GM21526 (cell line): ENCODE results near the gene CHST15.

Experiments used
- ATAC-seq: cut with Tn5 transposase; IDR thresholded peaks from one replicate; pipeline ENCODE4 v1.9.1; 2021; ENCODE audit warnings: moderate library complexity; ENCODE audit not compliant: unreplicated experiment, low FRiP score

CHST15 gene

DNA sequence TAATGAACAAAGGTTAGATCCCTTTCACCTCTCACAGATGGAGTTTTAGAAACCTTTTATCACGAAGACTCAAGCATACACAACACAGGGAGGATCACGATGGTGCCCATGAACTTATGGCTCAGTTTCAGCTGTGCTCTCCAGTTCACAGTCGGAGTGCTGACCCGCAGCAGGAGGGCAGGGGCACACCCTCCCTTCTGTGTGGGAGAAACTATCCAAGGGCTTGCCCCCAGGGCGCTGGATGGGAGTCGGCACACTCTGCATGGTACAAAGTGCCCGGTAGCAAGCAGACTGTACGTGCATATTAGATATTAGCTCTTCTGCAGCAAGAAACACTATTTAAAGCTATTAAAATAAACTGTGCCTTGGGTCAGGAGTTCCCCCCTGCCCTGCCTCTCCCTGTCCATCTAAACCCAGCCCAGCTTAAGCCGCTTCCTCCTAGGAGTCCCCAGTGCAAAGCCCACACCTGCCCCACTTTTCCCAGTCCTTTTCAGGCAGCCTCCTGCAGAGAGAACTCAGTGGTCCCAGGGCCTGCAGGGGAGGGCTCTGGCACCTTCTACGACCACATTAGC is 76.5 kb downstream of the CHST15 start:
- no peak for ATAC-seq

DNA sequence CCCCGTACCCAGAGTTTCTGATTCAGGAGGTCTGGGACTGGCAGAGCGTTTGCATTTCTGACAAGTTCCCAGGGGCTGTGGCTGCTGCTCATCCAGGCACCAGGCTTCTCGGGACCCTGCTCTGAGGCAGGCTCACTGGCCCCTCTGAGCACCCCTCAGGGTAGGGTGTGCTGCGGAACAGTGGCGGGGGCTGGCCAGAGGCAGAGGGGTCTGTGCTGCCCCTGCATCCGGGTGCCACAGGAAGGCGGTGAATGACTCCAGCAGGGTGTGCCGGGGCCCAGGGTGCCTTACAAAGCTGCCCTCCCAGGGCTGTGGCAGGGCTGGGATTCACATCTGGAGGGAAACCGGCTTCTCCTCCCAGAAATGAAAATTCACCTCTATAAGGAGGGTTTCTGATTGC is 77.4 kb downstream of the CHST15 start:
- no peak for ATAC-seq

DNA sequence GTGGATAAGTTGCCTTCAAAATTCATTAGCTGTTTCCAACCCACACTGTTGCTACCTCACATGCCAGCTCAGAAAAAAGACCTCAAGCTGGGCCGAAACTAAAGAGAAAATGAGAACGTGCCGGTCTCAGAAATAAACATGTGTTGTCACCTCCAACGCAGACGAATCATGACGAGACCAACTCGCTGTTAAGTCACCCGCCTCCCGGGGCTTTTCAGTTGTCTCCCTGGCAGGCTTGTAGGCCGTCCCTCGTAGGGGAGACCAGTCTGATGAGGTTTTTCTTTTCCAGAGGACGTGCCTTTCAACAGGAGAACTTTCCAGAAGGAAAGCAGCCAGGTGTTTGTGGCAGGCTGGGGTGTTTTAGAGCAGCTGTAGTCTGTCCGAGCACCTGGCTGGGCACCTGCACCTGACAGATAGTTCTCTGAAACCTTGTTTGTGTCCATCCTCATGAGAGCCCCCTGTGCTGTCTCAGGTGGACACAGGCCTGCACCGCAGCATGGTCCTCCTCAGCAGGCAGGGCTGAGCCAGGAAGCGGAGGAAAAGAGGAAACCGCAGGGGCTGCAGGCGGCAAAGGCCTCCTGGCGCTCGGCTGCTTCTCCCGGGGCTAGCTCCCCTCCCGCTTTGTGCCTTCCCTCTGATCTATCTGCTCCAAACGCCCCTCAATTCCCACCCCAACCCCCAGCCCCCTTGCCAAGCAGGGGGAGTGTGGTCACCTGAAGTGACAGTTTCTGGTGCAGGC is 78.8 kb downstream of the CHST15 start:
- ATAC-seq: no peak

GRCh38 chr10:124013916-124014315 is 79.5 kb downstream of the CHST15 start:
- ATAC-seq: no peak

DNA sequence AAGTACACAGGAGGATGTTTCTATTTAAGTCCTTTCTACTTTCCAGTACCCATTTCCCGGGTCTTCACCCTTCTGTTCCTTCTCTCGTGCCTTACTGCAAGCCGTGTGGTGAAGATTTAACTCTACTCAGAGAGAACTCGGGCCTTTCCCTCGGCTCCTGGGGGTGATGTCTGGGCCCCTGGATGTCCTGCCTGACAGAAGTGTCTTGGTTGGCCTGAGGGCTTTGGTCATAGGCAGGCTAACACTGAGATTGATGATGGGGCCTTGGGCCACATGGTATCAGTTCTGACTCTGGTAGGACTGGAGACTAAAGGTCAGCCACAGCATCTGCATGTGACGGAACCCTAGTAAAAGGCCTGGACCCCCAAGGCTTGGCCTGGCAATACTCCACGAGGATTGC is 80.4 kb downstream of the CHST15 start:
- no peak for ATAC-seq

- no peak for ATAC-seq
Measured at GRCh38 chr10:124012583-124012982, 80.8 kb downstream of the CHST15 start.

DNA sequence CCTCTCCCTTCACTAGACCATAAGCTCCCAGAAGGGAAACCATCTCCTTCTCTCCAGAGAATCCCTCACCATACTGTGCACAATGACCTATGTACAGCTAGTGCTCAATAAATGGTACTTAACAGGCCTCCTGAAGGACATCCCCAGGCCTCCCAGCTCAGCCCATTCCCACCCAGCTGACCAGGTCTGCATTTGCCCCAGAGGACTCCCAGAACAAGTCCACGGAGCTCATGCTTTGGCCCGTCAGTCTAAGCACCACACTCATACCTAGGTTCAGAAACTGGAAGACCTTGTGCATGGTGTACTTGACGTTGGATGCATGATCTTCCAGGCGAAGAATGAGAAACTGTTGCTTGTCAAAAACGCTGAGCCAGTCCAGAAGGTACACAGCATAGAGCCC is 81.3 kb downstream of the CHST15 start:
- ATAC-seq: no peak

- ATAC-seq: no peak
Measured at GRCh38 chr10:124011464-124011863, 81.9 kb downstream of the CHST15 start.

- no peak for ATAC-seq
Measured at GRCh38 chr10:124010563-124011131, 82.8 kb downstream of the CHST15 start.

DNA sequence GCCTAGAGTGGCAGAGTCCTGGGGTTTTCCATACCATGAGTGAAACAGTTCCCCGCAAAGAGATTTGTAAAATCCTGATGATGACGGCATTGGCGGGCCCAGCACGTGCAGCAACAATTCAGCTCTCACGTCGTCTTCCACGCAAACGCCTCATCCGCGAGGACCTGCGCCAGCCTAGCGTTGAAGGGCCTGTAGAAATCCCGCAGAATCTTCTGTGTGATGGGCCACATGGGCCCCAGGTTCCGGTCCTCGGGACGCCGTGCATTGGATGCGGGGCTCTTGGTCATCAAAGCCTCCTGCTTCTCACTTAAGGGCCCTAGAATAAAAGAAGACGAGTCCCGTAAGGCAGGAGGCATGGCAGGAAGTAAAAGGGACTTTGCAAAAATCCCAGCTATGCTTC is 83.4 kb downstream of the CHST15 start:
- no peak for ATAC-seq

DNA sequence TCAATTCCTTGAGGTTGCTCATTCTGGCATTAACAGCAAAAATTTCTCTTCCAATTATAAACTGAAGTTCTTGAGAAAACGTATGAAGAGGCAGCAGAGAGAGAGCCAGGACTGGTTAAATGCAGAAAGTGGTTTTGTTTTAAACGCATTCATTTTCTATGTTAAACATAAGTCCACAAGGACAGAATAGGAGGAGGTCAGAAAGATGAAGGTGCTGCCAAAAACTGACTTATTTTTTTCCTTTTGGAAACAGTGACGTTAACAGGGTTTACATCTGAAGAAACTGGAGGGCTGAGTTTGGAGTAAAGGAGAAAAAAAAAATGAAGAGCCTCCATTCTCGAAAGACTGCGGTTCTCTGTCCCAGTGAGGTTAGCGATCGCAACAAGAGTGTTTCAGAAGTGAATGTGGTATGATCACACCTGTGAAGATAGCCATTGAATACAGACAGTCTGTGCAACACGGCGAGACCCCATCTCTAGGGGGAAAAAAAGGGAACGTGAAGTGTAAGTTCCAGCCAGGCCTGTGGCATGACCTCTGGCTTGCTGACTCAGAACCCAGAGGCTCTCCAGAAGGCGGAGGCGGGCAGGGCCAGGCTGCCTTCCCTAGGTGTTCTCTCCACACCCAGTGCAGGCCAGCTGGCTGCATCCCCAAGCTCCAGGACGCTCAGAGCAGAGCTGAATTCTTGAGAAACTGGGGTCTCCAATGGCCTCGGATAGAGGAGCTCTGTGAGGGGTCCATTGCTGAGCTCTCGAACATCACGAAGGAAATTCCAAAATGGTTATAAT is 84.0 kb downstream of the CHST15 start:
- ATAC-seq: no peak

DNA sequence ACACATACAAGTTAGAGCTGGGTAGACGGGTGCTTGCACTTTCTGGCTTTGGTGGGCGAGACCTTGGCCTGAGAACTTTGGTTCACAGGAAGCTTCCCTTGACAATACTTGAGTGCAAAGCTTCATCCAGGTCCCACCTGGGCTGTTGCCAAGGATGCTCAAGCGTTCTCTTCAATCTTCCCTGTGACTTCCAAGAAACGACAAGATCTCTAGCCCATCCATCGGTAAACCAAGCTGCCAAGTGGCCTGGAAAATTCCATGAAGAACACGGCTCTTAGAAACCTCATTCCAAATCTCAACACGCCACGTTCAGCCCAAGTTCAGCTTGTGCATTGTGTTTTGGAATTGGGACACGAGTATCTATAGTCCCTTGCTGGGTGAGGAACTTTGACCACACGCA is 84.7 kb downstream of the CHST15 start:
- no peak for ATAC-seq

DNA sequence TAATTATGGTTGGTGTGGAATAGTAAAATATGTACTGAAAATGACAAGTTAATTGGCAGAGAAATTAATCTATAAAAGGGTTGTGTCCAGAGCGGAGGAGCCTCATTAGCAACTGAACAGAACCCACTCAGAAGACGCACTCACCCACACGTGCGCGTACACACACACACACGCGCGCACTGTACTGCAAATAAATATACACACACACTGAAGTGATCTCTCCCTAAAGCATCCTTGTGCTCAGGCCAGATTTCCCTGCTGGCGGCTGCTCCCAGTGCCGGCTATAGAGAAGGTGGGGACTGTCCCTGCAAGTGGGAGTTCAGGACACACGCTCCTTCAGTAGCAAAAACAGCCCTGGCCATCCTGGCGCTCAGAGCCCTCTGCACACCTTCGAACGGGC is 85.2 kb downstream of the CHST15 start:
- ATAC-seq: no peak

DNA sequence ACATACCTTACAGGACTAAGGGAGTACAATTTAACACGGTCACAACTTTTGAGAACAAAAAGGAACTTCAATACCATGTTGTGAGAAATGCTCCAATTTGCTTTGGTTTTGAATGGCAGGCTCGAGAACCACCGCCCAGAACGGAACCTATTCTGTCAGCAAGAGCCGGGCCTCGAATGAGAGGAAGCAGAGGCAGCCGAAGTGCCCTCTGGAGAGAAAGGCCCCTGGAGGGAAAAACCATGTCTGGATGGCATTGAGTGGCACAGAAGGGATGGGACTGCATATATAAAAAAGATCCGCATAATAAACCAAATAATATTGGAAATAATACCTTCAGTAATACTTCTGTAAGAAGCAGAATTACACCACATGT is 85.6 kb downstream of the CHST15 start:
- no peak for ATAC-seq

DNA sequence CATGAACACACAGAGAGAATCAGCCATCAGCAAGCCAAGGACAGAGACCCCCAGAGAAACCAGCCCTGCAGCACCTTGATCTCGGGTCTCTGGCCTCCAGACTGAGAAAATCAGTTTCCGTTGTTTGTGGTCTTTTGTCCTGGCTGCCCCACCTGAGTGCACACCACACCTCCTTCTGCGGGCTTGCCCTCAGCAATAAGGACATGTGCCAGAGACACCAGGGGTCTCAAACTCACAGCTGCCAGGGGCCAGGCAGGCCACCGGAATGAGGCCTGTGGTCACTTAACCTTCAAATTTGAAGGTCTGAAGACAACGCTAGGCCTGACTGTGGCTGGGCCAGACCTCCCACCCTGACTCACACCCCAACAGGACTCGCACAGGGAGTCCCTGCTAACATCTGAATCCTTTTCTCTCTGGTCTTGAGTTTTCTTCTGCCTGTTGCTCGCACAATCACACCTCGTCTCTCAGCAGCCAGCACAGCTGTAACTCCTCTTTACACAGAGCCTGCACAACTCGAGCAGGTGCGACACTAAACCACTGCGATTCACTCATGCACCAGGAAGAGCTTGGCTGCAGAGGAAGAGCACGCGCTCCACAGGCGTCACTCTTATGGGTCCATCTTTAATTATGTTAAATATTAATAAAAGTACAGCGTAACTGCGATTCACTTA is 86.2 kb downstream of the CHST15 start:
- ATAC-seq: no peak

- ATAC-seq: no peak
Measured at GRCh38 chr10:124006526-124006925, 86.9 kb downstream of the CHST15 start.

DNA sequence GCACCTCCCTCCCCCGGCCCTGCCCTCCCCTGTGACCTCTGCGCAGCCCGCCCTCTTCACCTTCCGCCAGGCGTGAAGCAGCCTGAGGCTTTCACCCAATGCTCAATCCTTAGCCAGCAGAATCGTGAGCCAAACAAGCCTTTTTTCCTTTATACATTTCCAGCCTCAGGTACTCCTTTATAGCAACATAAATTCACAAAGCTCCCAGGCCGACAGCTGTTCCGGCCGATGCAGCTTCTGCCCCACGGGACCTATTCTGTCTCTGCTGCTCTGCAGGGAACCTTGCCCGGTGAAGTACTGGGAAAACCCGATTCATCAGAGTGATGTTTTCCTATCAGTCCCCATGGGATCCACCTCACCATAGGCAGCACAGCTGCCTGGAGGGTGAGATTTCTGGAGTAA is 87.4 kb downstream of the CHST15 start:
- ATAC-seq: no peak

DNA sequence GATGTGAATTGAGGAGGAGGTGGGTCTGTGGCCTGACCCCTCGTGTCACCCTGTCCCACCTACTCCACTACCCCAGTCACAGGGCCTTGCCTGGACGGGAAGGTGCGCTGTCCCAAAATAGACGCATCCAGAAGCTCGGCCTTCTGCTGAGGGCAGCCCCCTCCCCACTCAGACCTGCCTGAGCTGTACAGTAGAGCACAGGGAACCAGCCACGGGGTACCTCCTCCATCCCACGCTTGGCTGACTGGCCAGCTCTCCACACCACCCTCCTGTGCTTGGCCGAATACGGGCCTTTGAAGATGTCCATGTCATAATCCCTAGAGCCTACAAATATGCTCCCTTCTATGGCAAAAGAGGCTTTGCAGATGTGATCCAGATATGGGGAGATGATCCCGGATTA is 88.3 kb downstream of the CHST15 start:
- no peak for ATAC-seq

GRCh38 chr10:124004663-124005004 is 88.8 kb downstream of the CHST15 start:
- ATAC-seq: no peak

GRCh38 chr10:124003871-124004662 is 89.3 kb downstream of the CHST15 start:
- ATAC-seq: no peak
